Activated naive CD4-positive, alpha-beta T cell treated with anti-CD3 and anti-CD28 coated beads, Interleukin-2, amount 50 U/mL, for 24 hours (primary cell): ENCODE results near the gene IL22.
"Not testable (repeated sequence)": the region's sequence is repeated elsewhere in the genome, so short reads cannot be mapped to it uniquely, and the experiment has no call there.

Experiments
- H3K27ac Mint-ChIP-seq: one replicate; pipeline ENCODE4 v1.8.0; 2021; ENCODE audit warnings: mild to moderate bottlenecking, mixed read lengths
- H3K27me3 Mint-ChIP-seq: one replicate; pipeline ENCODE4 v1.8.0; 2021; ENCODE audit warnings: mixed read lengths
- H3K36me3 Mint-ChIP-seq: one replicate; pipeline ENCODE4 v1.8.0; 2021; ENCODE audit warnings: mixed read lengths
- H3K4me1 Mint-ChIP-seq: one replicate; pipeline ENCODE4 v1.8.0; 2021; ENCODE audit warnings: mixed read lengths
- H3K4me3 Mint-ChIP-seq: one replicate; pipeline ENCODE4 v1.8.0; 2021; ENCODE audit warnings: mild to moderate bottlenecking, mixed read lengths
- H3K9me3 Mint-ChIP-seq: one replicate; pipeline ENCODE4 v1.8.0; 2021; ENCODE audit warnings: mixed read lengths

IL22 gene

GRCh38 chr12:68224613-68225285 is 28.7 kb downstream of the IL22 start:
- no peaks in the 10 kb centered on the region for H3K9me3 Mint-ChIP-seq
- peaks cover 9% of the 10 kb centered on the region for H3K4me1 Mint-ChIP-seq
- no peaks in the 10 kb centered on the region for H3K36me3 Mint-ChIP-seq
- no peak overlapping the region for H3K27ac Mint-ChIP-seq
- no peak overlapping the region for H3K4me3 Mint-ChIP-seq
- no peaks in the 10 kb centered on the region for H3K27me3 Mint-ChIP-seq

- Mint-ChIP-seq H3K4me3 (peak overlapping the region; percentile 51), H3K4me1 (peaks cover 9% of the 10 kb centered on the region), H3K27ac (no peak overlapping the region), H3K27me3 (no peaks in the 10 kb centered on the region), H3K36me3 (no peaks in the 10 kb centered on the region), H3K9me3 (no peaks in the 10 kb centered on the region)
Measured at GRCh38 chr12:68223067-68223747, 30.2 kb downstream of the IL22 start.

GRCh38 chr12:68222326-68222725 is 31.1 kb downstream of the IL22 start:
- Mint-ChIP-seq H3K27ac (no peak overlapping the region), H3K4me3 (no peak overlapping the region), H3K4me1 (peaks cover 9% of the 10 kb centered on the region), H3K9me3 (no peaks in the 10 kb centered on the region), H3K36me3 (no peaks in the 10 kb centered on the region), H3K27me3 (no peaks in the 10 kb centered on the region)

GRCh38 chr12:68221497-68221896 is 31.9 kb downstream of the IL22 start:
- H3K4me3 Mint-ChIP-seq, result no peak overlapping the region
- H3K27me3 Mint-ChIP-seq, result no peaks in the 10 kb centered on the region
- H3K36me3 Mint-ChIP-seq, result no peaks in the 10 kb centered on the region
- peaks cover 9% of the 10 kb centered on the region for H3K4me1 Mint-ChIP-seq
- H3K9me3 Mint-ChIP-seq, result no peaks in the 10 kb centered on the region
- no peak overlapping the region for H3K27ac Mint-ChIP-seq

- H3K4me1 Mint-ChIP-seq, result peaks cover 14% of the 10 kb centered on the region
- peaks cover 2% of the 10 kb centered on the region for H3K36me3 Mint-ChIP-seq
- no peaks in the 10 kb centered on the region for H3K9me3 Mint-ChIP-seq
- no peak overlapping the region for H3K27ac Mint-ChIP-seq
- no peak overlapping the region for H3K4me3 Mint-ChIP-seq
- no peaks in the 10 kb centered on the region for H3K27me3 Mint-ChIP-seq
Measured at GRCh38 chr12:68210875-68211274, 42.5 kb downstream of the IL22 start.

- not testable (repeated sequence) for H3K27me3 Mint-ChIP-seq, H3K27ac Mint-ChIP-seq, H3K9me3 Mint-ChIP-seq, H3K4me3 Mint-ChIP-seq, H3K36me3 Mint-ChIP-seq
- H3K4me1 Mint-ChIP-seq, result peaks cover 14% of the 10 kb centered on the region
Measured at GRCh38 chr12:68209048-68209728, 44.2 kb downstream of the IL22 start.

- H3K4me1 Mint-ChIP-seq, result peaks cover 21% of the 10 kb centered on the region
- no peak overlapping the region for H3K4me3 Mint-ChIP-seq
- no peak overlapping the region for H3K27ac Mint-ChIP-seq
- H3K9me3 Mint-ChIP-seq, result no peaks in the 10 kb centered on the region
- no peaks in the 10 kb centered on the region for H3K27me3 Mint-ChIP-seq
- no peaks in the 10 kb centered on the region for H3K36me3 Mint-ChIP-seq
Measured at GRCh38 chr12:68207276-68207675, 46.1 kb downstream of the IL22 start.

- Mint-ChIP-seq H3K27ac (no peak overlapping the region), H3K27me3 (no peaks in the 10 kb centered on the region), H3K36me3 (no peaks in the 10 kb centered on the region), H3K4me1 (peaks cover 17% of the 10 kb centered on the region), H3K9me3 (no peaks in the 10 kb centered on the region), H3K4me3 (no peak overlapping the region)
Measured at GRCh38 chr12:68206446-68206845, 47.0 kb downstream of the IL22 start.

GRCh38 chr12:68203460-68203875 is 49.9 kb downstream of the IL22 start:
- no peaks in the 10 kb centered on the region for H3K27me3 Mint-ChIP-seq
- no peak overlapping the region for H3K4me3 Mint-ChIP-seq
- H3K27ac Mint-ChIP-seq, result no peak overlapping the region
- no peaks in the 10 kb centered on the region for H3K9me3 Mint-ChIP-seq
- H3K4me1 Mint-ChIP-seq, result peaks cover 28% of the 10 kb centered on the region
- no peaks in the 10 kb centered on the region for H3K36me3 Mint-ChIP-seq

GRCh38 chr12:68200854-68201253 is 52.5 kb downstream of the IL22 start:
- no peaks in the 10 kb centered on the region for H3K36me3 Mint-ChIP-seq
- no peaks in the 10 kb centered on the region for H3K9me3 Mint-ChIP-seq
- H3K27ac Mint-ChIP-seq, result no peak overlapping the region
- no peak overlapping the region for H3K4me3 Mint-ChIP-seq
- H3K4me1 Mint-ChIP-seq, result peaks cover 28% of the 10 kb centered on the region
- no peaks in the 10 kb centered on the region for H3K27me3 Mint-ChIP-seq

- peaks cover 28% of the 10 kb centered on the region for H3K4me1 Mint-ChIP-seq
- no peak overlapping the region for H3K4me3 Mint-ChIP-seq
- H3K36me3 Mint-ChIP-seq, result no peaks in the 10 kb centered on the region
- no peak overlapping the region for H3K27ac Mint-ChIP-seq
- H3K27me3 Mint-ChIP-seq, result no peaks in the 10 kb centered on the region
- H3K9me3 Mint-ChIP-seq, result no peaks in the 10 kb centered on the region
Measured at GRCh38 chr12:68199127-68199526, 54.3 kb downstream of the IL22 start.

- Mint-ChIP-seq H3K36me3 (no peaks in the 10 kb centered on the region), H3K4me3 (no peak overlapping the region), H3K4me1 (peaks cover 27% of the 10 kb centered on the region), H3K27me3 (no peaks in the 10 kb centered on the region), H3K9me3 (no peaks in the 10 kb centered on the region), H3K27ac (peak overlapping the region; percentile 1)
Measured at GRCh38 chr12:68198507-68199086, 54.8 kb downstream of the IL22 start.
